Activated T-helper 1 cell treated with anti-CD3 and anti-CD28 coated beads, Interleukin-12 subunit alpha, Interleukin-12 subunit beta, Interleukin-2, Interleukin-4 antibody, amounts not matched to agents 30 ng/mL and 10 ng/mL and 1 ng/mL, durations not matched to agents 14 hours and 24 hours and 36 hours (primary cell): ENCODE results near the gene PRKCD. TPM values are rescaled to one million over a fixed set of nuclear protein-coding genes. Genes with fewer than 3 reads are reported as not detected.

Experiments used
- DNase-seq: peaks from one replicate; pipeline ENCODE4 v3.0.0; 2021; ENCODE audit warnings: low spot score
- H3K27ac Mint-ChIP-seq: one replicate; pipeline ENCODE4 v1.8.0; 2021; ENCODE audit warnings: mild to moderate bottlenecking, mixed read lengths
- H3K27me3 Mint-ChIP-seq: one replicate; pipeline ENCODE4 v1.8.0; 2022; ENCODE audit warnings: mild to moderate bottlenecking, moderate library complexity, mixed read lengths; ENCODE audit not compliant: insufficient read depth
- H3K36me3 Mint-ChIP-seq: one replicate; pipeline ENCODE4 v1.8.0; 2021; ENCODE audit warnings: low read depth, mixed read lengths
- H3K4me1 Mint-ChIP-seq: one replicate; pipeline ENCODE4 v1.8.0; 2021; ENCODE audit warnings: low read depth, mixed read lengths
- H3K4me3 Mint-ChIP-seq: one replicate; pipeline ENCODE4 v1.8.0; 2021; ENCODE audit warnings: mild to moderate bottlenecking, moderate library complexity, mixed read lengths
- H3K9me3 Mint-ChIP-seq: one replicate; pipeline ENCODE4 v1.8.0; 2021; ENCODE audit warnings: mixed read lengths
- intact Hi-C: fragments of 100-400 bp; cut with micrococcal nuclease; formaldehyde crosslinking; loops from one replicate; pipeline ENCODE4 v1.15.1; 2024
- total RNA-seq: library from RNA; stranded (reverse); gene quantifications from 2 replicates; pipeline ENCODE4 v1.2.3, GENCODE V29; 2022

Gene PRKCD
- total RNA-seq, 1 donor from 2014 or later: 24.8 TPM

- Mint-ChIP-seq H3K4me3 (no peak overlapping the region), H3K9me3 (no peaks in the 10 kb centered on the region), H3K27me3 (peaks cover 5% of the 10 kb centered on the region), H3K36me3 (peaks cover 7% of the 10 kb centered on the region), H3K4me1 (peaks cover 6% of the 10 kb centered on the region), H3K27ac (no peak overlapping the region)
- intact Hi-C loops: no loop called here
- DNase-seq: no peak
These were observed 55.7 kb downstream of the PRKCD start for GRCh38 chr3:53216723-53217122.

GRCh38 chr3:53217175-53217574 is 56.2 kb downstream of the PRKCD start:
- no peak overlapping the region for H3K27ac Mint-ChIP-seq
- no peaks in the 10 kb centered on the region for H3K9me3 Mint-ChIP-seq
- H3K4me3 Mint-ChIP-seq: no peak overlapping the region
- intact Hi-C loops: no loop called here
- H3K36me3 Mint-ChIP-seq: peaks cover 7% of the 10 kb centered on the region
- H3K4me1 Mint-ChIP-seq: peaks cover 6% of the 10 kb centered on the region
- peaks cover 5% of the 10 kb centered on the region for H3K27me3 Mint-ChIP-seq
- no peak for DNase-seq

DNA sequence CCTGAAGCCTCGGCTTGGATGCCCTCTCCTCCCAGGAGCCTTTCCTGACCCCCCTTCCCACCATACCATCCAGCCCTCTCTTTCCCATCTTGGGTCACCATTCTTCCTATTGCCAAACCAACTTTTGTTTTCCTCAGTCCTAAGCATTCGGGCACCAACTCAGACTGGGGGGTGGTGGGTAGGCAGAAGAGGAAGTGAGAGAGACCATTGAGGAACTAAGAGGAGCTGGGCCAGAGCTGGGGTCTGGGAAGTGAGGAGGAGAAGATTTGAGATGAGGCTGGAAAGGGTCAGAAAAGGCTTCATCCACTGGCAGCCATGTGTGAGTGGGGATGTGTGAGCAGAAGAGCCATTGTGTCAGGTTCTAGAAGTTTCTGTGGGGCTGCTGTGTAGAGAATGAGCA is 57.1 kb downstream of the PRKCD start:
- Mint-ChIP-seq H3K27ac (no peak overlapping the region), H3K4me1 (peaks cover 6% of the 10 kb centered on the region), H3K27me3 (peaks cover 5% of the 10 kb centered on the region), H3K4me3 (no peak overlapping the region), H3K9me3 (no peaks in the 10 kb centered on the region), H3K36me3 (peaks cover 7% of the 10 kb centered on the region)
- DNase-seq: no peak
- intact Hi-C loops: no loop called here

GRCh38 chr3:53219895-53220483 is 59.0 kb downstream of the PRKCD start:
- Mint-ChIP-seq H3K36me3 (peaks cover 14% of the 10 kb centered on the region), H3K27ac (no peak overlapping the region), H3K4me3 (no peak overlapping the region), H3K9me3 (no peaks in the 10 kb centered on the region), H3K27me3 (peaks cover 5% of the 10 kb centered on the region), H3K4me1 (peaks cover 6% of the 10 kb centered on the region)
- intact Hi-C loops: loop anchor here (1.0 kb wide), 1 partner anchor 79 kb away; no protein-coding TSS in a partner anchor
- DNase-seq: peak; percentile 75

GRCh38 chr3:53221345-53221744 is 60.3 kb downstream of the PRKCD start:
- Mint-ChIP-seq H3K36me3 (peaks cover 20% of the 10 kb centered on the region), H3K9me3 (no peaks in the 10 kb centered on the region), H3K4me1 (peaks cover 6% of the 10 kb centered on the region), H3K27me3 (no peaks in the 10 kb centered on the region), H3K27ac (no peak overlapping the region), H3K4me3 (no peak overlapping the region)
- no peak for DNase-seq
- intact Hi-C loops: no loop called here

GRCh38 chr3:53221827-53222182 is 60.8 kb downstream of the PRKCD start:
- DNase-seq: no peak
- intact Hi-C loops: no loop called here
- peaks cover 20% of the 10 kb centered on the region for H3K36me3 Mint-ChIP-seq
- peaks cover 6% of the 10 kb centered on the region for H3K4me1 Mint-ChIP-seq
- no peak overlapping the region for H3K4me3 Mint-ChIP-seq
- H3K9me3 Mint-ChIP-seq: no peaks in the 10 kb centered on the region
- H3K27me3 Mint-ChIP-seq: no peaks in the 10 kb centered on the region
- no peak overlapping the region for H3K27ac Mint-ChIP-seq

GRCh38 chr3:53222183-53222901 is 61.3 kb downstream of the PRKCD start:
- intact Hi-C loops: no loop called here
- H3K36me3 Mint-ChIP-seq: peaks cover 22% of the 10 kb centered on the region

DNA sequence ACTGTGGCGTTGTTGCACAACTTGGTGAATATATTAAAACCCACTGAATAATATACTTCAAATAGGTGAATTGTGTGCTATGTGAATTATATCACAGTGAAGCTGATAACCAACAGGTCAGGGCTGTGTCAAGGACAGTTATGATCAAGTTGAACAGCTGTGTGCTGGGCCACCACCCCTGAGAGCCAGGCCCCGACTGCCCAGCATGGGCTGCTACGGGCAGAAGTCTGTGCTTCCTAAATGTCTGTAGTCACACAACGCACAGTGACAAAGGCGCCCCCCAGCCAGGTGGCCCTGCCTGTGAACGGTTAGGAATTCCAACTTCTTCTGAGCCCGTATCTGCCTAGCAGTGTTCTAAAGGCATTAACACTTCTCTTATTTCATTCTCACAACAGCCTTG is 62.0 kb downstream of the PRKCD start:
- Mint-ChIP-seq H3K9me3 (no peaks in the 10 kb centered on the region), H3K4me3 (no peak overlapping the region), H3K4me1 (peaks cover 6% of the 10 kb centered on the region), H3K27ac (no peak overlapping the region), H3K27me3 (no peaks in the 10 kb centered on the region), H3K36me3 (peaks cover 26% of the 10 kb centered on the region)
- intact Hi-C loops: no loop called here
- DNase-seq: no peak

More at GRCh38 chr3:53222183-53222901, 61.3 kb downstream of the PRKCD start:
- no peak for DNase-seq
- Mint-ChIP-seq H3K9me3 (no peaks in the 10 kb centered on the region), H3K4me1 (peaks cover 6% of the 10 kb centered on the region), H3K27me3 (no peaks in the 10 kb centered on the region), H3K27ac (no peak overlapping the region), H3K4me3 (no peak overlapping the region)

GRCh38 chr3:53223541-53223966 is 62.5 kb downstream of the PRKCD start:
- H3K4me1 Mint-ChIP-seq: peaks cover 6% of the 10 kb centered on the region
- no peaks in the 10 kb centered on the region for H3K9me3 Mint-ChIP-seq
- H3K27me3 Mint-ChIP-seq: no peaks in the 10 kb centered on the region
- no peak for DNase-seq
- peaks cover 28% of the 10 kb centered on the region for H3K36me3 Mint-ChIP-seq
- no peak overlapping the region for H3K4me3 Mint-ChIP-seq
- intact Hi-C loops: no loop called here
- no peak overlapping the region for H3K27ac Mint-ChIP-seq

DNA sequence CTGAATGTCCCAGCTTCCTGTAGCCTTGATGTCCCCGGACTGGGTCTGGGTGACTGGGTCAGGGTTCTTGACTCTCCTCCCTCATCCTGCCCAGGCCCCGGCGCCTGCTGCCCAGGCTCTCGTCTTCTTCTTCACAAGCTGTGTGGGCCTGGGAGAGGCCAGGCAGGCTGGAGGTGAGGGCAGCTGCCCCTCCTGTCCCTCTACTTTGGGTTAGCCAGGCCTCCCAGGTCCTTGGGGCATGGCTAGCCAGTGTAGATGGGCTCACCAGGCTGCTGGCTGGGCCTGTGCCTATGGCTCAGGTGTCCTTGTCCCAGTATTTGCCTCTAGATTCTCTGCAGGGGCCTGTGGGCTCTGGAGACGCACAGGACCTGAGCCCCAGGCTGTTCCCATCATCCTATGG is 63.0 kb downstream of the PRKCD start:
- no peaks in the 10 kb centered on the region for H3K9me3 Mint-ChIP-seq
- peaks cover 6% of the 10 kb centered on the region for H3K4me1 Mint-ChIP-seq
- DNase-seq: no peak
- intact Hi-C loops: no loop called here
- no peak overlapping the region for H3K4me3 Mint-ChIP-seq
- peaks cover 33% of the 10 kb centered on the region for H3K36me3 Mint-ChIP-seq
- no peaks in the 10 kb centered on the region for H3K27me3 Mint-ChIP-seq
- H3K27ac Mint-ChIP-seq: no peak overlapping the region

- Mint-ChIP-seq H3K36me3 (peaks cover 34% of the 10 kb centered on the region), H3K27ac (no peak overlapping the region), H3K27me3 (no peaks in the 10 kb centered on the region), H3K4me3 (no peak overlapping the region), H3K4me1 (peaks cover 6% of the 10 kb centered on the region), H3K9me3 (no peaks in the 10 kb centered on the region)
- DNase-seq: no peak
- intact Hi-C loops: no loop called here
These were observed 63.5 kb downstream of the PRKCD start for GRCh38 chr3:53224536-53224935.

- intact Hi-C loops: no loop called here
- Mint-ChIP-seq H3K27me3 (no peaks in the 10 kb centered on the region), H3K4me3 (no peak overlapping the region), H3K36me3 (peaks cover 31% of the 10 kb centered on the region), H3K27ac (no peak overlapping the region), H3K9me3 (no peaks in the 10 kb centered on the region), H3K4me1 (peaks cover under 1% of the 10 kb centered on the region)
- no peak for DNase-seq
These were observed 64.2 kb downstream of the PRKCD start for GRCh38 chr3:53225181-53225580.

- intact Hi-C loops: no loop called here
- no peaks in the 10 kb centered on the region for H3K4me1 Mint-ChIP-seq
- no peak overlapping the region for H3K27ac Mint-ChIP-seq
These were observed 64.6 kb downstream of the PRKCD start for GRCh38 chr3:53225651-53226050.

More at GRCh38 chr3:53225651-53226050, 64.6 kb downstream of the PRKCD start:
- H3K4me3 Mint-ChIP-seq: no peak overlapping the region
- H3K9me3 Mint-ChIP-seq: no peaks in the 10 kb centered on the region
- peaks cover 33% of the 10 kb centered on the region for H3K36me3 Mint-ChIP-seq
- no peaks in the 10 kb centered on the region for H3K27me3 Mint-ChIP-seq
- DNase-seq: no peak
